Measurements from ENCODE around the gene ATP2A3.

DNA sequence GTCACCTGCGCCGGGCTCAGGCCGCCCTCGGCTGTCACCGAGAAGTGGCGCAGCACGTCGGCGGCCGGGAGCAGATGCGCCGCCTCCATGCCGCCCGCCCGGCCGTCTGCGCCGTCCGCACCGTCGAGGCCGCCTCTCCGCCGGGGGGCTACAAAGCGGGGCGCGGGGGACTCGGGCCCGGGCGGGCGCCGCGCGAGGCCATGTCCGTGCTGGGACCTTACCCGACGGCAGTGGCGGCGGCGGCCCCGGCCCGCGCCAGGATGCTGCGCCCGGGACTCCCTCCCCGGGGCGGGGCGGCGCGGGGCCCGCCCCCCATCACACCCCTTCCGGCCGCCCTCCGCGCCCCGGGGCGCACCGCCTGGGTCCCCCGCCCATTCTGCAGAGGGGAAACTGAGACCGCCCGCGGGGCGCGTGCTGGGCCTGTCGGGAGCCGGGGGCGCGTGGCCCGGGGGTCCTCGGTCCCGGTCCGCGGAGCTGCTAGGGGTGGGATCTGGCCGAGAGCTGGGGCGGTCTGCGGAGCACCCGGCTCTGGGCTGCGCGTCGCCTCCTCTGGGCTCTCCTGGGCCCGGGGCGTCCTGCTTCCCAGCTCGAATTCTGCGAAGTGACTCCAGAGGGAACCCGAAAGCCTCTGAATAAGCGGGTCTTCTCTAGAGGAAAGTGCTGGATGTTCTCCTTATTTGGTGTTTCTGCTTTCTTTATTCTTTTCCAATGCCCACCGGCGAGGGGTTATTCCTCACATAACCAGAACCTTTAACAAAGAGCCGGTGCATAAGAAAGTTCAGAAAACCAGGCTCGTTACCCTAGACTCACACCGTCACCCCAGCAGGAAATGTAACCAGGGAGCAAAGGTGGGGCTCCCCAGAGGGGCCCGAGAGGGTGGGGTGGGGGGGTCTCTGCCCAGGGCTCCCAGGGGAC, at the start of gene ATP2A3:
- TF ChIP-seq, protein P1, sequence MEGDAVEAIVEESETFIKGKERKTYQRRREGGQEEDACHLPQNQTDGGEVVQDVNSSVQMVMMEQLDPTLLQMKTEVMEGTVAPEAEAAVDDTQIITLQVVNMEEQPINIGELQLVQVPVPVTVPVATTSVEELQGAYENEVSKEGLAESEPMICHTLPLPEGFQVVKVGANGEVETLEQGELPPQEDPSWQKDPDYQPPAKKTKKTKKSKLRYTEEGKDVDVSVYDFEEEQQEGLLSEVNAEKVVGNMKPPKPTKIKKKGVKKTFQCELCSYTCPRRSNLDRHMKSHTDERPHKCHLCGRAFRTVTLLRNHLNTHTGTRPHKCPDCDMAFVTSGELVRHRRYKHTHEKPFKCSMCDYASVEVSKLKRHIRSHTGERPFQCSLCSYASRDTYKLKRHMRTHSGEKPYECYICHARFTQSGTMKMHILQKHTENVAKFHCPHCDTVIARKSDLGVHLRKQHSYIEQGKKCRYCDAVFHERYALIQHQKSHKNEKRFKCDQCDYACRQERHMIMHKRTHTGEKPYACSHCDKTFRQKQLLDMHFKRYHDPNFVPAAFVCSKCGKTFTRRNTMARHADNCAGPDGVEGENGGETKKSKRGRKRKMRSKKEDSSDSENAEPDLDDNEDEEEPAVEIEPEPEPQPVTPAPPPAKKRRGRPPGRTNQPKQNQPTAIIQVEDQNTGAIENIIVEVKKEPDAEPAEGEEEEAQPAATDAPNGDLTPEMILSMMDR (IDR thresholded peaks at IDR 0.05): no peak
- no peak for TF ChIP-seq POLR2A (IDR thresholded peaks at IDR 0.05)

Measured in heart left ventricle (tissue), 13 donors.